Measurements from ENCODE around the gene SPOCK3. TPM values are rescaled to one million over a fixed set of nuclear protein-coding genes. Genes with fewer than 3 reads are reported as not detected.

Gene SPOCK3
- total RNA-seq, 1 experiment from 2014 or later = not detected

- no peak overlapping the region for H3K27ac ChIP-seq (ENCODE audit: low read length)
- no peak overlapping the region for H2AFZ ChIP-seq (ENCODE audit: low read length)
- H3K9ac ChIP-seq (ENCODE audit: low read length) = no peak overlapping the region
- H3K4me3 ChIP-seq (ENCODE audit: low read length) = no peak overlapping the region
- no peaks in the 10 kb centered on the region for H3K27me3 ChIP-seq (ENCODE audit: low read length)
- no peaks in the 10 kb centered on the region for H3K36me3 ChIP-seq (ENCODE audit: insufficient read depth, low read length)
- peaks cover 49% of the 10 kb centered on the region for H3K9me3 ChIP-seq (ENCODE audit: low read length)
- no peak overlapping the region for H3K4me2 ChIP-seq (ENCODE audit: low read depth, low read length, poor library complexity, severe bottlenecking)
- no peaks in the 10 kb centered on the region for H3K4me1 ChIP-seq (ENCODE audit: low read length)
- no peaks in the 10 kb centered on the region for H4K20me1 ChIP-seq (ENCODE audit: insufficient read depth, low read depth, low read length)
- no peaks in the 10 kb centered on the region for H3K9me2 ChIP-seq (replicated peaks; ENCODE audit: insufficient read depth, low read length)
- no peaks in the 10 kb centered on the region for H3K79me2 ChIP-seq (ENCODE audit: low read length)
- peak; percentile 9 for DNase-seq
These were observed 268.7 kb downstream of the SPOCK3 start for GRCh38 chr4:166965562-166965961.

GRCh38 chr4:166957451-166957850 lies 276.8 kb downstream of the SPOCK3 start:
- Histone ChIP-seq H3K36me3 (ENCODE audit: insufficient read depth, low read length) (no peaks in the 10 kb centered on the region), H3K9ac (ENCODE audit: low read length) (no peak overlapping the region), H3K79me2 (ENCODE audit: low read length) (no peaks in the 10 kb centered on the region), H3K4me3 (ENCODE audit: low read length) (no peak overlapping the region), H3K4me1 (ENCODE audit: low read length) (no peaks in the 10 kb centered on the region), H2AFZ (ENCODE audit: low read length) (no peak overlapping the region), H3K4me2 (ENCODE audit: low read depth, low read length, poor library complexity, severe bottlenecking) (no peak overlapping the region), H3K9me2 (replicated peaks; ENCODE audit: insufficient read depth, low read length) (no peaks in the 10 kb centered on the region), H4K20me1 (ENCODE audit: insufficient read depth, low read depth, low read length) (no peaks in the 10 kb centered on the region), H3K27me3 (ENCODE audit: low read length) (no peaks in the 10 kb centered on the region), H3K27ac (ENCODE audit: low read length) (no peak overlapping the region), H3K9me3 (ENCODE audit: low read length) (peaks cover 31% of the 10 kb centered on the region)
- DNase-seq = no peak

GRCh38 chr4:166956484-166956883 lies 277.8 kb downstream of the SPOCK3 start:
- H3K4me3 ChIP-seq (ENCODE audit: low read length) = no peak overlapping the region
- no peak overlapping the region for H3K9ac ChIP-seq (ENCODE audit: low read length)
- H3K9me2 ChIP-seq (replicated peaks; ENCODE audit: insufficient read depth, low read length) = no peaks in the 10 kb centered on the region
- no peak overlapping the region for H3K4me2 ChIP-seq (ENCODE audit: low read depth, low read length, poor library complexity, severe bottlenecking)
- H3K36me3 ChIP-seq (ENCODE audit: insufficient read depth, low read length) = no peaks in the 10 kb centered on the region
- no peaks in the 10 kb centered on the region for H3K4me1 ChIP-seq (ENCODE audit: low read length)
- no peaks in the 10 kb centered on the region for H3K27me3 ChIP-seq (ENCODE audit: low read length)
- DNase-seq = no peak
- H4K20me1 ChIP-seq (ENCODE audit: insufficient read depth, low read depth, low read length) = no peaks in the 10 kb centered on the region
- H2AFZ ChIP-seq (ENCODE audit: low read length) = no peak overlapping the region
- peaks cover 31% of the 10 kb centered on the region for H3K9me3 ChIP-seq (ENCODE audit: low read length)
- no peak overlapping the region for H3K27ac ChIP-seq (ENCODE audit: low read length)
- no peaks in the 10 kb centered on the region for H3K79me2 ChIP-seq (ENCODE audit: low read length)

GRCh38 chr4:166941629-166942028 lies 292.7 kb downstream of the SPOCK3 start:
- Histone ChIP-seq H3K27ac (ENCODE audit: low read length) (no peak overlapping the region), H4K20me1 (ENCODE audit: insufficient read depth, low read depth, low read length) (no peaks in the 10 kb centered on the region), H2AFZ (ENCODE audit: low read length) (no peak overlapping the region), H3K36me3 (ENCODE audit: insufficient read depth, low read length) (no peaks in the 10 kb centered on the region), H3K79me2 (ENCODE audit: low read length) (no peaks in the 10 kb centered on the region), H3K9me3 (ENCODE audit: low read length) (peaks cover 40% of the 10 kb centered on the region), H3K27me3 (ENCODE audit: low read length) (no peaks in the 10 kb centered on the region), H3K9ac (ENCODE audit: low read length) (no peak overlapping the region), H3K4me1 (ENCODE audit: low read length) (no peaks in the 10 kb centered on the region), H3K9me2 (replicated peaks; ENCODE audit: insufficient read depth, low read length) (no peaks in the 10 kb centered on the region), H3K4me3 (ENCODE audit: low read length) (no peak overlapping the region), H3K4me2 (ENCODE audit: low read depth, low read length, poor library complexity, severe bottlenecking) (no peak overlapping the region)
- no peak for DNase-seq

- Histone ChIP-seq H3K79me2 (ENCODE audit: low read length) (no peaks in the 10 kb centered on the region), H3K36me3 (ENCODE audit: insufficient read depth, low read length) (no peaks in the 10 kb centered on the region), H3K4me1 (ENCODE audit: low read length) (no peaks in the 10 kb centered on the region), H4K20me1 (ENCODE audit: insufficient read depth, low read depth, low read length) (no peaks in the 10 kb centered on the region), H3K4me2 (ENCODE audit: low read depth, low read length, poor library complexity, severe bottlenecking) (no peak overlapping the region), H3K4me3 (ENCODE audit: low read length) (no peak overlapping the region), H2AFZ (ENCODE audit: low read length) (no peak overlapping the region), H3K9ac (ENCODE audit: low read length) (no peak overlapping the region), H3K9me3 (ENCODE audit: low read length) (peaks cover 43% of the 10 kb centered on the region), H3K27ac (ENCODE audit: low read length) (no peak overlapping the region), H3K9me2 (replicated peaks; ENCODE audit: insufficient read depth, low read length) (no peaks in the 10 kb centered on the region), H3K27me3 (ENCODE audit: low read length) (no peaks in the 10 kb centered on the region)
- no peak for DNase-seq
These were observed 303.8 kb downstream of the SPOCK3 start for GRCh38 chr4:166930464-166930863.

GRCh38 chr4:166924424-166924823 lies 309.9 kb downstream of the SPOCK3 start:
- Histone ChIP-seq H3K9me3 (ENCODE audit: low read length) (peaks cover 48% of the 10 kb centered on the region), H3K36me3 (ENCODE audit: insufficient read depth, low read length) (no peaks in the 10 kb centered on the region), H3K4me1 (ENCODE audit: low read length) (no peaks in the 10 kb centered on the region), H3K79me2 (ENCODE audit: low read length) (no peaks in the 10 kb centered on the region), H3K27ac (ENCODE audit: low read length) (no peak overlapping the region), H3K4me3 (ENCODE audit: low read length) (no peak overlapping the region), H3K9ac (ENCODE audit: low read length) (no peak overlapping the region), H3K27me3 (ENCODE audit: low read length) (no peaks in the 10 kb centered on the region), H3K9me2 (replicated peaks; ENCODE audit: insufficient read depth, low read length) (no peaks in the 10 kb centered on the region), H4K20me1 (ENCODE audit: insufficient read depth, low read depth, low read length) (no peaks in the 10 kb centered on the region), H3K4me2 (ENCODE audit: low read depth, low read length, poor library complexity, severe bottlenecking) (no peak overlapping the region), H2AFZ (ENCODE audit: low read length) (no peak overlapping the region)
- no peak for DNase-seq

GRCh38 chr4:166913926-166914325 lies 320.4 kb downstream of the SPOCK3 start:
- Histone ChIP-seq H3K27me3 (ENCODE audit: low read length) (no peaks in the 10 kb centered on the region), H3K79me2 (ENCODE audit: low read length) (no peaks in the 10 kb centered on the region), H3K9me2 (replicated peaks; ENCODE audit: insufficient read depth, low read length) (no peaks in the 10 kb centered on the region), H3K36me3 (ENCODE audit: insufficient read depth, low read length) (no peaks in the 10 kb centered on the region), H3K4me2 (ENCODE audit: low read depth, low read length, poor library complexity, severe bottlenecking) (no peak overlapping the region), H3K4me1 (ENCODE audit: low read length) (no peaks in the 10 kb centered on the region), H4K20me1 (ENCODE audit: insufficient read depth, low read depth, low read length) (no peaks in the 10 kb centered on the region), H2AFZ (ENCODE audit: low read length) (0 out of 2 replicates have a peak overlapping the region, but pooled peaks have one; percentile 29), H3K27ac (ENCODE audit: low read length) (no peak overlapping the region), H3K9me3 (ENCODE audit: low read length) (peaks cover 35% of the 10 kb centered on the region), H3K4me3 (ENCODE audit: low read length) (no peak overlapping the region), H3K9ac (ENCODE audit: low read length) (no peak overlapping the region)
- no peak for DNase-seq

GRCh38 chr4:166903408-166903807 lies 330.9 kb downstream of the SPOCK3 start:
- Histone ChIP-seq H4K20me1 (ENCODE audit: insufficient read depth, low read depth, low read length) (no peaks in the 10 kb centered on the region), H3K4me1 (ENCODE audit: low read length) (no peaks in the 10 kb centered on the region), H3K9ac (ENCODE audit: low read length) (no peak overlapping the region), H3K9me2 (replicated peaks; ENCODE audit: insufficient read depth, low read length) (0 out of 2 replicates have a peak, but pooled peaks cover 3% of the 10 kb centered on the region), H2AFZ (ENCODE audit: low read length) (no peak overlapping the region), H3K36me3 (ENCODE audit: insufficient read depth, low read length) (no peaks in the 10 kb centered on the region), H3K27ac (ENCODE audit: low read length) (no peak overlapping the region), H3K27me3 (ENCODE audit: low read length) (no peaks in the 10 kb centered on the region), H3K79me2 (ENCODE audit: low read length) (no peaks in the 10 kb centered on the region), H3K4me2 (ENCODE audit: low read depth, low read length, poor library complexity, severe bottlenecking) (no peak overlapping the region), H3K4me3 (ENCODE audit: low read length) (no peak overlapping the region), H3K9me3 (ENCODE audit: low read length) (peaks cover 34% of the 10 kb centered on the region)
- no peak for DNase-seq

- Histone ChIP-seq H3K27me3 (ENCODE audit: low read length) (no peaks in the 10 kb centered on the region), H3K4me3 (ENCODE audit: low read length) (no peak overlapping the region), H3K79me2 (ENCODE audit: low read length) (no peaks in the 10 kb centered on the region), H3K9ac (ENCODE audit: low read length) (no peak overlapping the region), H3K27ac (ENCODE audit: low read length) (no peak overlapping the region), H4K20me1 (ENCODE audit: insufficient read depth, low read depth, low read length) (no peaks in the 10 kb centered on the region), H3K9me3 (ENCODE audit: low read length) (peaks cover 38% of the 10 kb centered on the region), H2AFZ (ENCODE audit: low read length) (no peak overlapping the region), H3K4me1 (ENCODE audit: low read length) (no peaks in the 10 kb centered on the region), H3K36me3 (ENCODE audit: insufficient read depth, low read length) (no peaks in the 10 kb centered on the region), H3K4me2 (ENCODE audit: low read depth, low read length, poor library complexity, severe bottlenecking) (no peak overlapping the region), H3K9me2 (replicated peaks; ENCODE audit: insufficient read depth, low read length) (0 out of 2 replicates have a peak, but pooled peaks cover 3% of the 10 kb centered on the region)
- no peak for DNase-seq
These were observed 331.4 kb downstream of the SPOCK3 start for GRCh38 chr4:166902941-166903340.
